GM18861 (cell line): Measurements from ENCODE around the gene HSD17B11.
"Not testable (repeated sequence)": the region's sequence is repeated elsewhere in the genome, so short reads cannot be mapped to it uniquely, and the experiment has no call there.

Experiments used
- ATAC-seq: cut with Tn5 transposase; IDR thresholded peaks from one replicate; pipeline ENCODE4 v1.9.1; 2021; ENCODE audit not compliant: unreplicated experiment

The HSD17B11 gene

DNA sequence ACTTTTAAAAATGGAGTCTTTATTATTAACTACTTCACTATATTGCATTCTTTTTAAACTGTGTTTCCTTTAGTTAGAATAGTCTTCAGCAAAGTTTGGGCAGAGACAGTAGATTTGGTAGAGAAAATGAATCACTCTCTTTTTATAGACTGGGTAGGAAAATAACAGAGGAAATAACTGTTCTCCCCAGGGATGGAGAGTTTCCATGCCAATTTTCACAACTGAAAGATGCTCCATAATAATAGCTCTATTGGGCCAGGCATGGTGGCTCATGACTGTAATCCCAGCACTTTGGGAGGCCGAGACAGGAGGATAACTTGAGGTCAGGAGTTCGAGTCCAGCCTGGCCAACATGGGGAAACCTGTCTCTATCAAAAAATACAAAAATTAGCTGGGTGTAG, 81.4 kb downstream of the HSD17B11 start:
- ATAC-seq, result no peak

GRCh38 chr4:87306056-87306455, 84.9 kb downstream of the HSD17B11 start:
- ATAC-seq, result no peak

GRCh38 chr4:87305562-87305961, 85.4 kb downstream of the HSD17B11 start:
- no peak for ATAC-seq

DNA sequence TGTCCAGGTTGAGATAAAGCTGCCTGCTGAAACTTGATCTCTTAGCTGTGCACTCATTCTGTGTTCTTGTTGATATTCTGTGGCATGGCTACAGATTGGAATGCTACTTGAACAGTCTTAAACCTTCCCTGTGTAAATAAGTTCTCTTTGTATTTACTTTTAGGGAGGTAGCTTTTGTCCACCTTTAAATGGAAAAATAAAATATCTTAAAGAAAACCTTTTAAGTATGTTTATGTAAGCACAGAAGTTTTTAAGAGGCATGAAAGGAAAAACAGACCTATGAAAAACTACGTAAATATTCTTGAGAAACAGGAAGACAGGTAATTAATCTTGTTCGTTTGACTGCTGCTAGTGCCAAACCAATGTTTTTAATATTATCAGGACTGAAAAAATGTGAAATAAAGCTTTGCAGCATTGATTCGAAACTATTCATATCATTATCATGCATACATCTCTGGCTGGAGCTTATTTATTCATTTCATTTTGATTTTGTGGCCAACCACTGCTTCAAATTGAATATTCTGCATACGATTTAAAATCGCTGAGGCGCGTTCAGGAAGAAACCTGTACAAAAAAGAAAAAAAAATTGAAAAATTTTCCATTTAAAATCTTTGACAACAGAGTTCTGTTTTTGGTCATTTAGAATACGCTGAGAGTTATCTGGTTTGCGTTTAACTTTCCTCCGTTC, 86.1 kb downstream of the HSD17B11 start:
- ATAC-seq, result no peak

DNA sequence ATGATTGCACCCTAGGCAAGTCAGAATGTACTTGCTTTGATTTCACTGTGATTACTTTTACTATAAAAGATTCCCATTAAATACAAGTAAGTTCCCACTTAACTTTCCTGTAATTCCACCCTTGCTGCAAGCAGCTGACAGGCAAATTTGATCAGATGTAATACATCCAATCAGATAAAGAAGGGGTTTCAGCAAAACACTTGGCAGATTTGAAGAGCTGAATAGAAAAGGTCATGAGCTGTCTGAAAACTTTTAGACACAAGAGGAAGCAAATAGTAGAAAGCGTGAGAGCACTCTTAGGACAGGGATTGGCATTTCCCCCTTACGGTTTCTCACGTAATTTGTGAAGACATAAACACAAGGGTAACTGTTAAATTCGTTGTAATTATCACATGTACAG, 91.1 kb downstream of the HSD17B11 start:
- ATAC-seq, result no peak

GRCh38 chr4:87298362-87298761, 92.6 kb downstream of the HSD17B11 start:
- no peak for ATAC-seq

- not testable (repeated sequence) for ATAC-seq
These were observed 96.1 kb downstream of the HSD17B11 start for GRCh38 chr4:87294911-87295310.

DNA sequence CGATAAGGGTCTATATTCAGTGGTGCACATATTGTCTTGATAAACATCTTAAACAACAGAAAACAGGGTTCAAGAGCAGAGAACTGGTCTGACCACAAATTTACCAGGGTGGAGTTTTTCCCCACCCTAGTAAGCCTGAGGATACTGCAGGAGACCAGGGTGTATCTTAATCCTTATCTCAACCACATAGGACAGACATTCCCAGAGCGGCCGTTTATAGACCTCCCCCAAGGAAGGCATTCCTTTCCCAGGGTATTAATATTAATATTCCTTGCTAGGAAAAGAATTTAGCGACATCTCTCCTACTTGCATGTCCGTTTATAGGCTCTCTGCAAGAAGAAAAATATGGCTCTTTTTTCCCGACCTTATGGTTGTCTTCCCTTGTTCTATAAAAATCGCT, 97.1 kb downstream of the HSD17B11 start:
- not testable (repeated sequence) for ATAC-seq

- no peak for ATAC-seq
These were observed 104.0 kb downstream of the HSD17B11 start for GRCh38 chr4:87286970-87287369.
